ENCODE measurements around the gene TCEAL5. TPM values are rescaled to one million over a fixed set of nuclear protein-coding genes. Genes with fewer than 3 reads are reported as not detected.

The TCEAL5 gene
- total and polyA plus RNA-seq, 2 of the 8 experiments (the other 6 are each of a cell fraction or from before 2014, with no cell fraction given) = 0.17 to 6.6 TPM

GRCh38 chrX:103310555-103311398 lies 34.2 kb upstream of the TCEAL5 start, which contains the start of gene BEX2 (continued):
- TF ChIP-seq HDAC6 (IDR thresholded peaks at IDR 0.05; ENCODE audit: low read depth, low read length) (no peak), EZH2 (IDR thresholded peaks at IDR 0.05; ENCODE audit: low read depth, low read length, severe bottlenecking) (no peak), CHD2 (IDR thresholded peaks at IDR 0.05; ENCODE audit: low read length) (no peak), POLR2AphosphoS5 (IDR thresholded peaks at IDR 0.05; ENCODE audit: low read depth, low read length) (peak; percentile 96), RBBP5 (IDR thresholded peaks at IDR 0.05; ENCODE audit: borderline replicate concordance, low read depth, low read length) (no peak; the same call in 1 of the 2 replicates), TAF1 (IDR thresholded peaks at IDR 0.05; ENCODE audit: low read depth, low read length) (peak; percentile 94), YY1 (IDR thresholded peaks at IDR 0.05; ENCODE audit: low read depth, low read length) (no peak), CHD1 (IDR thresholded peaks at IDR 0.05; ENCODE audit: low read depth, low read length) (no peak), EP300 (IDR thresholded peaks at IDR 0.05; ENCODE audit: borderline replicate concordance in 1 of 2, low read depth in 2 of 2, low read length in 2 of 2) (no peak), KDM4A (IDR thresholded peaks at IDR 0.05; ENCODE audit: low read depth, low read length, severe bottlenecking) (peak; percentile 18), BACH1 (IDR thresholded peaks at IDR 0.05; ENCODE audit: low read length) (no peak), GTF2F1 (IDR thresholded peaks at IDR 0.05; ENCODE audit: borderline replicate concordance, low read depth, low read length) (no peak), HDAC2 (IDR thresholded peaks at IDR 0.05; ENCODE audit: borderline replicate concordance in 1 of 2, low read depth in 2 of 2, low read length in 2 of 2) (no peak), SP4 (IDR thresholded peaks at IDR 0.05; ENCODE audit: low read length) (no peak), PHF8 (conservative IDR thresholded peaks at IDR 0.05; ENCODE audit: low read depth, low read length) (peak; percentile 33; the same call in 1 of the 2 replicates), SIN3A (conservative IDR thresholded peaks at IDR 0.05 in 1 of 2, IDR thresholded peaks at IDR 0.05 in 1 of 2; ENCODE audit: low read depth in 1 of 2, low read length in 2 of 2) (no peak; a peak in 1 of 4 replicates), CBX8 (IDR thresholded peaks at IDR 0.05; ENCODE audit: borderline replicate concordance, low read depth, low read length) (no peak), TBP (IDR thresholded peaks at IDR 0.05; ENCODE audit: low read depth, low read length) (peak; percentile 89), ATF3 (IDR thresholded peaks at IDR 0.05; ENCODE audit: insufficient read depth, low read depth, low read length) (0 out of 2 replicates have a peak, but pooled peaks have one; percentile 37), RAD21 (IDR thresholded peaks at IDR 0.05 in 1 of 2, conservative IDR thresholded peaks at IDR 0.05 in 1 of 2; ENCODE audit: low read depth in 2 of 2, low read length in 2 of 2) (no peak), CBX5 (IDR thresholded peaks at IDR 0.05; ENCODE audit: low read depth, low read length) (no peak)
